Liver (tissue), 9 donors: Measurements from ENCODE around the gene PTPRN. TPM values are rescaled to one million over a fixed set of nuclear protein-coding genes. Genes with fewer than 3 reads are reported as not detected.

Experiments
- DNase-seq: peaks from one replicate; pipeline ENCODE4 v3.0.0-alpha.2; 2017; ENCODE audit warnings: low spot score
- H3K27ac ChIP-seq, 2 donors: one replicate each; pipeline ENCODE4 v1.7.0; 2013; ENCODE audit warnings: inconsistent platforms in 2 of 2, low read length in 2 of 2, control low read depth in 1 of 2, low read depth in 1 of 2, mild to moderate bottlenecking in 1 of 2
- H3K27me3 ChIP-seq, 4 donors: one replicate each; pipeline versions ENCODE4 v1.6.1 to v1.7.0; 2013; ENCODE audit warnings: low read length in 3 of 4, inconsistent platforms in 1 of 4, mild to moderate bottlenecking in 1 of 4, moderate library complexity in 1 of 4; ENCODE audit not compliant: control insufficient read depth in 4 of 4, insufficient read depth in 4 of 4
- H3K36me3 ChIP-seq, 4 donors: one replicate each; pipeline versions ENCODE4 v1.6.1 to v1.7.0; 2013; ENCODE audit warnings: low read length in 3 of 4, mild to moderate bottlenecking in 3 of 4, low read depth in 1 of 4, moderate library complexity in 1 of 4; ENCODE audit not compliant: control insufficient read depth in 4 of 4, insufficient read depth in 3 of 4
- H3K4me1 ChIP-seq, 4 donors: one replicate each; pipeline versions ENCODE4 v1.6.1 to v1.7.0; 2013; ENCODE audit warnings: low read length in 3 of 4, mild to moderate bottlenecking in 3 of 4, moderate library complexity in 1 of 4; ENCODE audit not compliant: control insufficient read depth in 4 of 4, insufficient read depth in 4 of 4
- H3K4me3 ChIP-seq, 3 donors: one replicate each; pipeline versions ENCODE4 v1.6.1 to v1.7.0; 2013; ENCODE audit warnings: low read length in 3 of 3, control low read depth in 1 of 3, low read depth in 1 of 3, mild to moderate bottlenecking in 1 of 3
- H3K9ac ChIP-seq, 2 donors: one replicate each; pipeline ENCODE4 v1.7.0; 2013; ENCODE audit warnings: low read length in 2 of 2, mild to moderate bottlenecking in 2 of 2, moderate library complexity in 2 of 2, control low read depth in 1 of 2, low read depth in 1 of 2
- H3K9me3 ChIP-seq, 4 donors: one replicate each; pipeline versions ENCODE4 v1.6.1 to v1.7.0; 2013; ENCODE audit warnings: low read length in 3 of 4; ENCODE audit not compliant: control insufficient read depth in 4 of 4
- ATF3 ChIP-seq: IDR thresholded peaks from 2 replicates; pipeline ENCODE4 v1.6.1; 2016; ENCODE audit warnings: antibody characterized with exemption
- CTCF ChIP-seq: fragments of 150-350 bp; IDR thresholded peaks from 2 replicates; pipeline ENCODE4 v1.5.1; 2017; ENCODE audit warnings: improper control_type of control experiment, low read depth, low read length; ENCODE audit not compliant: missing input control
- EGR1 ChIP-seq, 2 donors: IDR thresholded peaks; 2 replicates each; pipeline ENCODE4 v1.6.1; 2016 to 2018; ENCODE audit warnings: antibody characterized with exemption in 2 of 2, low read depth in 2 of 2
- FOXA1 ChIP-seq: IDR thresholded peaks from 2 replicates; pipeline ENCODE4 v1.6.1; 2016; ENCODE audit warnings: antibody characterized with exemption
- FOXA2 ChIP-seq: IDR thresholded peaks from 2 replicates; pipeline ENCODE4 v1.6.1; 2016; ENCODE audit warnings: antibody characterized with exemption
- GABPA ChIP-seq, 2 donors: IDR thresholded peaks in 1 of 2; conservative IDR thresholded peaks in 1 of 2; 2 replicates each; pipeline ENCODE4 v1.6.1; 2016; ENCODE audit warnings: antibody characterized with exemption in 2 of 2, mild to moderate bottlenecking in 1 of 2, moderate library complexity in 1 of 2
- HNF4A ChIP-seq, 2 donors: conservative IDR thresholded peaks; 2 replicates each; pipeline ENCODE4 v1.6.1; 2016; ENCODE audit warnings: antibody characterized with exemption in 2 of 2, mild to moderate bottlenecking in 2 of 2
- HNF4G ChIP-seq: IDR thresholded peaks from 2 replicates; pipeline ENCODE4 v1.6.1; 2016; ENCODE audit warnings: antibody characterized with exemption
- JUND ChIP-seq, 2 donors: IDR thresholded peaks; 2 replicates each; pipeline ENCODE4 v1.6.1; 2016; ENCODE audit warnings: antibody characterized with exemption in 2 of 2
- MAX ChIP-seq: IDR thresholded peaks from 2 replicates; pipeline ENCODE4 v1.6.1; 2016; ENCODE audit warnings: antibody characterized with exemption
- NR2F2 ChIP-seq: IDR thresholded peaks from 2 replicates; pipeline ENCODE4 v1.6.1; 2016; ENCODE audit warnings: antibody characterized with exemption
- RAD21 ChIP-seq, 2 donors: IDR thresholded peaks; 2 replicates each; pipeline ENCODE4 v1.6.1; 2016; ENCODE audit warnings: antibody characterized with exemption in 2 of 2, mild to moderate bottlenecking in 2 of 2
- REST ChIP-seq: IDR thresholded peaks from 2 replicates; pipeline ENCODE4 v1.6.1; 2016; ENCODE audit warnings: antibody characterized with exemption, mild to moderate bottlenecking
- RXRA ChIP-seq, 2 donors: IDR thresholded peaks; 2 replicates each; pipeline ENCODE4 v1.6.1; 2017 to 2018; ENCODE audit warnings: antibody characterized with exemption in 2 of 2, mild to moderate bottlenecking in 1 of 2
- SP1 ChIP-seq: IDR thresholded peaks from 2 replicates; pipeline ENCODE4 v1.6.1; 2018; ENCODE audit warnings: antibody characterized with exemption, mild to moderate bottlenecking
- TAF1 ChIP-seq: conservative IDR thresholded peaks from 2 replicates; pipeline ENCODE4 v1.6.1; 2016; ENCODE audit warnings: antibody characterized with exemption, mild to moderate bottlenecking
- YY1 ChIP-seq: IDR thresholded peaks from 2 replicates; pipeline ENCODE4 v1.6.1; 2016; ENCODE audit warnings: antibody characterized with exemption, mild to moderate bottlenecking
- ZBTB33 ChIP-seq: IDR thresholded peaks from 2 replicates; pipeline ENCODE4 v1.6.1; 2016; ENCODE audit warnings: antibody characterized with exemption
- WGBS: extraction: QIAGEN DNeasy Blood & Tissue Kit; methylation state at CpG from one replicate; pipeline ENCODE4 v1.1.7; 2013; 5-methylcytosine and 5-hydroxymethylcytosine counted together
- polyA plus RNA-seq, 2 donors: library from polyadenylated mRNA; stranded (reverse) in 1 of 2; unstranded in 1 of 2; fragments of 200-250 nt in 1 of 2; fragments of >200 nt in 1 of 2; fragmentation: Nextera tagmentation in 1 of 2; extraction: Ambion mirVana in 1 of 2; gene quantifications; one replicate each; pipeline versions ENCODE4 v1.2.1 to v1.2.3, GENCODE V29; 2013 to 2015
- total RNA-seq, 2 donors: library from RNA; depleted of rRNA; stranded (reverse); fragments of >200 nt; gene quantifications; one replicate each; pipeline ENCODE4 v1.2.3, GENCODE V29; 2014
- donor health status: healthy.
- donor health status: healthy.
- donor health status: healthy.
- donor health status: healthy.
- donor health status: healthy.

The PTPRN gene
- total and polyA plus RNA-seq, 4 donors = 2.2 TPM; not detected in 3

GRCh38 chr2:219291910-219292490, 17.2 kb downstream of the PTPRN start (continued):
- TF ChIP-seq ZBTB33 = no peak

- no peaks in the 10 kb centered on the region for H3K27me3 ChIP-seq
- TF ChIP-seq TAF1 (no peak), ATF3 (no peak), RXRA (IDR thresholded peaks at IDR 0.05) (no peak), JUND (IDR thresholded peaks at IDR 0.05) (no peak), SP1 (no peak), ZBTB33 (no peak), GABPA (IDR thresholded peaks at IDR 0.05 in 1 of 2, conservative IDR thresholded peaks at IDR 0.05 in 1 of 2) (no peak), HNF4A (conservative IDR thresholded peaks at IDR 0.05) (no peak), YY1 (no peak), RAD21 (IDR thresholded peaks at IDR 0.05) (no peak), FOXA2 (no peak), NR2F2 (no peak), MAX (no peak), REST (no peak), EGR1 (IDR thresholded peaks at IDR 0.05; ENCODE audit: low read depth in 2 of 2) (no peak), HNF4G (no peak), FOXA1 (no peak), CTCF (no peak)
- no peaks in the 10 kb centered on the region for H3K9me3 ChIP-seq
- WGBS = 80% methylated on average over 7 of the region's 7 CpGs
- DNase-seq = no peak
- no peak overlapping the region for H3K4me3 ChIP-seq
- H3K36me3 ChIP-seq = peaks cover 0 to 3% (median 0%) of the 10 kb centered on the region in 4 donors
- H3K4me1 ChIP-seq = peaks cover 0 to 4% (median 3%) of the 10 kb centered on the region in 4 donors
- no peak overlapping the region for H3K9ac ChIP-seq
- no peak overlapping the region for H3K27ac ChIP-seq
These were observed 17.8 kb downstream of the PTPRN start for GRCh38 chr2:219291394-219291793.
